GM21515 (cell line): Measurements from ENCODE around the gene ATP6V1C2.
"Not testable (repeated sequence)": the region's sequence is repeated elsewhere in the genome, so short reads cannot be mapped to it uniquely, and the experiment has no call there.

Source experiments
- ATAC-seq: cut with Tn5 transposase; IDR thresholded peaks from one replicate; pipeline ENCODE4 v1.9.1; 2021; ENCODE audit not compliant: unreplicated experiment

The ATP6V1C2 gene

GRCh38 chr2:10784719-10785118, 63.3 kb downstream of the ATP6V1C2 start:
- ATAC-seq = no peak

- no peak for ATAC-seq
Observed at GRCh38 chr2:10785260-10785659, 63.8 kb downstream of the ATP6V1C2 start.

DNA sequence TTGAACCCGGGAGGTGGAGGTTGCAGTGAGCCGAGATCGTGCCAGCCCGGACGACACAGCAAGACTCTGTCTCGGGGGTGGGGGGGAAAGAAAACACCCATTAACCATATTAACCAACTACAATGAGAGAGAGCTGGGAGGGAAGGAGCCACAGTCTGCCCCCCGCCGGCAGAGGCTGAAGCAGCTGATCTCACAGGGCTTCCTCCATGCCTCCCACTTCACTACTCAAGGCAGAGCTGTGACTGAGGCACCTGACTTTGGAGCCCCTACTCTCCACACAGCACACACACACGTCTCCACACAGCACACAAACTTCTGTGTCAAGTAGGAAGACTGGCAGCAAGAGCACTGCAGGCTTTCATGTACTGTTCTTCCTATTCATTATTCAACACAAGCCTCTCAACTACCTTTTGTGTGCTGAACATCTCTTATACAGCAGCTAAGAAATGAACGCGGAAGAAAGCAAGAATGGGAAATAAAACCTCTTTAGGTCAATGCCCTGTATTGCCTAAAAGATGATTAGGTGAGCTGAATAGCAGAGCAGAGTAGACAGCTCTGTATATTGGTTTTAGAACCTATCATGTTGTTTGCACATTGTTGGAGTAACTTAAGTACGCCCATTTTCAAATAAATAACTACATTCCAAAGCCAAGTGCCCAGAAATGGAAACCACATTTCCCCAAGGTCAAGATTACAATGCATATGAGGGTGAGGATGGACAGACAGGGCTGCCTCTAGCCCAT, 65.0 kb downstream of the ATP6V1C2 start:
- ATAC-seq = no peak

DNA sequence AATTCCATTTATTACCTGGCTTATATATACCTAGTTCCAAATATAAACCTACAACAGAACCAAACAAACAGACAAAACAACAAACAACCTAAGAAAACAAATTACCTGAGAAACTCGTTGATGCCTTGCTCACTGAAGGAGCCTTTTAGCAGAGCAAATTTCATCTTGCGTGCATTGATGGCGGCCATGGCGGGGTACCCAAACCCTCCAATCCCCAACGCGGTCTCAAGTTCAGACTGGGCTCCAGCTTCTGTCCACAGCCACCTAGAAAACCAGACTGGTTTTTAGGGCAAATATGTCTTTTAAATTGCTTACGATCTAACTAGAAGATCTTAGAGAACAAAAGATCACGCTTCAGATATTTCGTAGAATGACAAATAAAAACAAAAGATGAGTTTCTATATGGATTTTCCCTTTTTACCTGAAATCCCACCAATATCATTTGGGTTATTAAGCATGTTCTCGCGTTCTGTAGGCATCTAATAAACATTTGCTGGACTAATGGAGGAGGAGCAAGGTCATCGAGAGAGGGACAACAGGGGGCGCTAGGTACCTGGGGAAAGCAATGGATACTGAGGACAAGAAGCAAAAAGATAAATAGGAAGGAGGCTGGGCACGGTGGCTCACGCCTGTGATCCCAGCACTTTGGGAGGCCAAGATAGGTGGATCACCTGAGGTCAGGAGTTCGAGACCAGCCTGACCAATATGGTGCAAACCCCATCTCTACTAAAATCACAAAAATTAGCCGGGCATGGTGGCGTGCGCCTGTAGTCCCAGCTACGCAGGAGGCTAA, 65.9 kb downstream of the ATP6V1C2 start:
- ATAC-seq = no peak

- no peak for ATAC-seq
Observed at GRCh38 chr2:10788855-10789254, 67.4 kb downstream of the ATP6V1C2 start.

DNA sequence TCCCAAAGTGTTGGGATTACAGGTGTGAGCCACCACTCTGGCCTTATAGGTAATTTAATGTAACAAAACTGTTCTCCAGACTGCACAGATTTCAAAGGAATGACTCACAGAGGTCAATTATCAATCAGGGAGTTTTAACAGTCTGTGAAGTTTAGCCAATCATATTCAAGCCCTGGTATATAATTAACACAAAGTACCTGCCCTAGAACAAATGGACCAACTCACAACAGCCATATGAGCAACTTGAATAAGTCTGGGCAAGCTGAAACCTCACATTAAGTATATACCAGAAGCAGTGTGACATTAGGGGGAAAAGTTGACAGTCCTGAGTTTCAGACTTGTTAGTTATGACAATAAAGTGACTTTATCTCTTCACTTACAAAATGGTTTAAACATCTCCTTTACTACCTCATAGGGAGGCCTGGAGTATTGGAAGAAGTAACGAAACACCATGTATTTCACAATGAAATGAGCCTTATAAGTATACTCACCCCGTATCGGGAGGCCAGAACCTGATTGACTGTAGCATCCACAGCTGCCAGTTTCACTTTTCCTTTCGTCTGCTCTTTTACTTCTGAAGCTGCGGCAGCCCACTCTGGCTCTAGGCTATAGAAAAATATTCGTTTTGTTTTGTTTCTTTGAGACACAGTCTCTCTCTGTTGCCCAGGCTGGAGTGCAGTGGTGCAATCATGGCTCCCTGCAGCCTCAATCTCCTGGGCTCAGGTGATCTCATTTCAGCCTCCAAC, 69.0 kb downstream of the ATP6V1C2 start:
- peak; percentile 75 for ATAC-seq

- no peak for ATAC-seq
Observed at GRCh38 chr2:10792001-10792634, 70.7 kb downstream of the ATP6V1C2 start.

DNA sequence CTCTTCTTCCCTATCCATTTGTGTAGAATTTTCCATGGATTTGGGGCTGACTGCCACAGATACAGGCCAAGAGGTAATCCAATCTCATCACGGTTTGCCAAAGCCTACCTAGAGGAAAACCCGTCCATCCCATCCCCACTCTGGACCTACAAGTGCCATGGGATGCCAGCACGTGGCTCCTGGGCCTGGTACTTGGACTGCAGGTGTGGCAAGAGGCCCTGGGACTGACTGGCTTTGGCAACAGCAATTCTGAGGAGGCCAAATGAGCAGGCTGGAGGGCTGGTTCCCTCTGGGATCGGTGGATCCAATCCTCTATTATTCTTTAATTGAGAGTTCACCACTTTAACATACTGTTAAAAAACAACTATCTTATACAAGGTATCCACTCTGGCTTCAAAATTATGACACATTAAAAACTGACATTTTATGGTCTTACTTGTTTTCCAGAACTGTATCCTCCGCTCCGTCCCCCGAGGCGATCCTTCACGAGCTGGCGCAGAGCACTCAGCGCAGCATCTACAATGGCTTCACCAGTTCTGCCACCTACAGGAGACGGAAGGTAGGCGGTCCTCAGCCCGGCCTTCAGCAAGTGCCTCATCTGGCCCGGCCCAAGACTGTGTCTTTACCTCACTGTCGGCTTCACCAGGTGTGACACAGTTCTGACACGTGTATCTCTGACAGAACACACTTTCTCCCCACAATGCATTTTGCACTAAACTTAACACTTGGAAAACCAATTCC, 71.4 kb downstream of the ATP6V1C2 start:
- ATAC-seq = no peak

GRCh38 chr2:10793816-10794215, 72.4 kb downstream of the ATP6V1C2 start:
- no peak for ATAC-seq

DNA sequence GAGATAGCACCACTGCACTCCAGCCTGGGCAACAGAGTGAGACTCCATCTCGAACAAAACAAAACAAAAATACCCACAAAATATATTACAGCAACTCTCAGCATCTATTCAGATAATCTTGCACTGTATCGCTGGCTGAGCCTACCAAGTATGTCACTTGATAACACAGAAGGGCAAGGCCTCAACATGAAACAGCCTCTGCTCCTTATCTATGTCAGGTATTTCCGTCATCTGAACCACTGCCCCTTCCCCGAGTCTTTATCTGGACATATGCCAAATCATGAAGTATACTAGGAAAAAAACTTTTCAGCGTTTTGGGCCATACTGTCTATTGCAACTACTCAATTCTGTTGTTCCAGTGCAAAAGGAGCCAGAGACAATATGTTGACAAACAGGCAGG, 73.4 kb downstream of the ATP6V1C2 start:
- no peak for ATAC-seq

DNA sequence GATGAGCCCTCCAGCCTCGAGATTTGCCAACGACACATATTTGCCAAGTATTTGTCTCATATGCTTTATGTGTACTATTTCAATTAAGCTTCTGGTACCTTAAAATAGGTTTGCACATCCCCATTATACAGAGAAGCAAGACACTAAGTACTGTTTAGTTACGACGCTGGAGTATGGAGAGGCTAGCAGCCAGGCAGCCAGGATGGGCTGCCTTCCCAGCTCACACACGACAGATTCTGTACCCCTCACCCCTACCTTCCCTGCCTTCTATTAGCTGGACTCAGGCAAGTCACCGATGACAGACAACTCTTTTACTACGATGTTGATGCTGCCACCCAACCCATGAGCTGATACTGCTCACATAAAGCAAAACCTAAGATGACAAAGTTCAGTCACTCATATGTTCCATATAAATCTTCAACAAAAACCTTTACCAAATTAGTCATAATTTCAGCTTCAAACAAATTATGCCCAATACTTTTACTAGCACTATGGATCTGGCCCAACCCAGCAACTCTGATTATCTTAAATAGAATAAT, 74.1 kb downstream of the ATP6V1C2 start:
- ATAC-seq = no peak

- ATAC-seq = no peak
Observed at GRCh38 chr2:10796703-10797102, 75.3 kb downstream of the ATP6V1C2 start.

DNA sequence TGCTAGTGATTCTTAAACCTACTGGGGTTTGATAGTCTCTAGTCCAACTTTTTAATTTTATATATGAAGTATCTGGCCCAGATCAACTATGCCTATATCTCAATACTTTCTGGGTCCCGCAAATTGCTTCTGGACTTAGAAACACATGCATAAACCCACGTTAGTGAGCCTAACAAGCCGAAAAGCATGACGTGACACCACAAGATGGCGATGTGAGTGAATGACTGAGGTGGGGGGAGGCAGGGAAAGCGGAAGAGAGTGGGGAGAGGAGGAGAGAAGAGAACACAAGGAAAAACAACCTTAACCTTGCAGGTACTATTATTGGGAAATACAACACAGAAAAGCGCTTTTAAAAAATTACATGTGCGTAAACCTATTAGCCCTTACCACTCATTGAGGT, 77.4 kb downstream of the ATP6V1C2 start:
- ATAC-seq = no peak

GRCh38 chr2:10800163-10800562, 78.7 kb downstream of the ATP6V1C2 start:
- no peak for ATAC-seq

DNA sequence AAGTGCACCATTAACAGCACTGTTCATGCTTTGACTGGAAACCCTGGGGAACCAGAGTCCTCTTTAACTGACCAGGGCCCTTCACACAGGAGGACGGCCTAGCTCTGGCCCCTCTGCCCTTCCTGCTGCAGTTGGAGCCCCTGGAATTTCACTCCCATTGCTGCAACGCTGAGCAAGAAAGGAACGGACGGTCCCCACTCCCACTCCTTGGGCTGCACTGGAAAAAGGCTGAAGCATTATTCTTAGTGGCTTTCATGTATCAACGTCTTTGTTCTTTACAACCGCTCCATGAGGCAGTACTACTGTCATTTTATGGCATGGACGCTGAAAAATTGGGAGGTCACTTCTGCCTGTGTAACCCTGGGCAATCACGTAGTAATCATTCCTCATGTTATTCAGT, 81.2 kb downstream of the ATP6V1C2 start:
- no peak for ATAC-seq

GRCh38 chr2:10805990-10806389, 84.6 kb downstream of the ATP6V1C2 start:
- ATAC-seq = not testable (repeated sequence)

- ATAC-seq = no peak
Observed at GRCh38 chr2:10806543-10806942, 85.1 kb downstream of the ATP6V1C2 start.

- ATAC-seq = peak; percentile 20
Observed at GRCh38 chr2:10810202-10811161, 89.1 kb downstream of the ATP6V1C2 start.

DNA sequence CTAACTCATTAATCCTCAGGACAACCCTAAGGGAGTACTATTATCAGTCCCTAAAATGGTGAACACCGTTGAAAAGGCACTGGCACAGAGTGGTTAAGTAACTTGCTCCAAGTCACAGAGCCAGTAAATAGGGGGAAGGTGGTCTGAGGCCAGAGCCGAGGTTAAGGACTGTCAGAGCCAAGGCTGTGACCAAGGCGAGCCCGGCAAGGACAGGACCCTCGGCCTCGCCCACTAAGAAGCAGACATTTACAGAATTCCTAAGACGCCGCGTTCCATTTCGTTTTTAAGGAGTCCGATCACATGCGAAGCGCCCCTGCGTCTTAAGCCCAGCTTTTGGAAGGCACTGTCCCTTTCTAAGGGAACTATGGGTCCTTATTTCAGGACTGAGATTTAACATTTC, 90.1 kb downstream of the ATP6V1C2 start:
- no peak for ATAC-seq
